Measurements from ENCODE around the gene ESR2. TPM values are rescaled to one million over a fixed set of nuclear protein-coding genes. Genes with fewer than 3 reads are reported as not detected.
"Not testable (repeated sequence)": the region's sequence is repeated elsewhere in the genome, so short reads cannot be mapped to it uniquely, and the experiment has no call there.

The ESR2 gene
- total RNA-seq, 4 donors from 2014 or later, result 1.4 to 1.6 (median 1.5) TPM

DNA sequence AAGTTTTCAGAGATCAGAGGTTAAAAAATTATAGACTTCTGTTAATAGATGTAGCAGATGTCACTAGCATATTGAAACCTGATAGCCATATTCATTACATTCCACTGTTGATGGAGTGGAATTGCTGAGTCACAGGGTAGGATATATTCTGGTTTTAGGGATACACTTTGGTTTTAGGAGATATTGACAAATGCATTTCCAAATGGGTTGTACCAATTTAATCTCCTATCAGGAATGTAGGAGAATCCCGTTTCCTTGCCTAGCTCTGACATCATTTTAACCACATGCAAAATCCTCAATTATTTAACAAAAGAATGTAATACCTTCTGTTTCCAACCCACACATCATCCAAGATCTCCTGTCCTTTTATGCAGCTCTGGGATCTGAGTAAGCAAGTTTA lies 30.7 kb upstream of the ESR2 start:
- DNase-seq (ENCODE audit: low spot score) (no peak), ATAC-seq (ENCODE audit: low FRiP score) (no peak)
- TF ChIP-seq, protein P1, sequence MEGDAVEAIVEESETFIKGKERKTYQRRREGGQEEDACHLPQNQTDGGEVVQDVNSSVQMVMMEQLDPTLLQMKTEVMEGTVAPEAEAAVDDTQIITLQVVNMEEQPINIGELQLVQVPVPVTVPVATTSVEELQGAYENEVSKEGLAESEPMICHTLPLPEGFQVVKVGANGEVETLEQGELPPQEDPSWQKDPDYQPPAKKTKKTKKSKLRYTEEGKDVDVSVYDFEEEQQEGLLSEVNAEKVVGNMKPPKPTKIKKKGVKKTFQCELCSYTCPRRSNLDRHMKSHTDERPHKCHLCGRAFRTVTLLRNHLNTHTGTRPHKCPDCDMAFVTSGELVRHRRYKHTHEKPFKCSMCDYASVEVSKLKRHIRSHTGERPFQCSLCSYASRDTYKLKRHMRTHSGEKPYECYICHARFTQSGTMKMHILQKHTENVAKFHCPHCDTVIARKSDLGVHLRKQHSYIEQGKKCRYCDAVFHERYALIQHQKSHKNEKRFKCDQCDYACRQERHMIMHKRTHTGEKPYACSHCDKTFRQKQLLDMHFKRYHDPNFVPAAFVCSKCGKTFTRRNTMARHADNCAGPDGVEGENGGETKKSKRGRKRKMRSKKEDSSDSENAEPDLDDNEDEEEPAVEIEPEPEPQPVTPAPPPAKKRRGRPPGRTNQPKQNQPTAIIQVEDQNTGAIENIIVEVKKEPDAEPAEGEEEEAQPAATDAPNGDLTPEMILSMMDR (IDR thresholded peaks at IDR 0.05), result no peak

DNA sequence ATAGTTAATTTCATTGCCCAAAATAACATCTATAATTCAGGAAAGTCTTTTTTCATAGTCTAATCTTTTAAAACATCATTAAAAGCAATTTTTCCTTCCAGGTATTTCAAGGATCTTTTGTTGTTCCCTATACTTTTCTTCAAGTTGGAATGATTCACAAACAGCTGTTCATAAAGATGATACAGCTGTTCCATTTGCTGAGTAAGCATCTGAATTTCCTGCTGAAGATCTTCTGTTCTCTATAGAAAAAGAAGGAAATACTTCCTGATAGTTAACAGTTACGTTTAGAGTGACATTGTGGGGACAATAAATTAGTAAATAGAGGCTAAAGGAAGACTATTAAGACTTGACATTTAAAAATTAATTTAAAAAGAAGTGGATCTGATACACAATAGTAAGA lies 30.3 kb upstream of the ESR2 start:
- DNase-seq (ENCODE audit: low spot score), result no peak
- TF ChIP-seq, protein P1 (IDR thresholded peaks at IDR 0.05), result no peak
- ATAC-seq (ENCODE audit: low FRiP score), result no peak

DNA sequence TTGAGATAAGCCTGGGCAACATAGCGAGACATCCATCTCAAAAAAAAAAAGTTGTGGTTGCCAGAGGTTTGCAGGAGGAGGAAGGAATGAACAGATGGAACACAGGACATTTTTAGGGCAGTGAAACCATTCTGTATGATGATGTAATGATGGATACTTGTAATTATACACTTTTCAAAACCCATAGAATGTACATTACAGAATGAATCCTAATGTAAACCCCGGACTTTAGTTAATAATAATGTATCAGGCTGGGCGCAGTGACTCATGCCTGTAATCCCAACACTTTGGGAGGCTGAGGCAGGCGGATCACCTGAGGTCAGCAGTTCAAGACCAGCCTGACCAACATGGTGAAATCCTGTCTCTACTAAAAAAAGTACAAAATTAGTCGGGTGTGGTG lies 26.2 kb upstream of the ESR2 start:
- not testable (repeated sequence) for ATAC-seq (ENCODE audit: low FRiP score); DNase-seq (ENCODE audit: low spot score)

DNA sequence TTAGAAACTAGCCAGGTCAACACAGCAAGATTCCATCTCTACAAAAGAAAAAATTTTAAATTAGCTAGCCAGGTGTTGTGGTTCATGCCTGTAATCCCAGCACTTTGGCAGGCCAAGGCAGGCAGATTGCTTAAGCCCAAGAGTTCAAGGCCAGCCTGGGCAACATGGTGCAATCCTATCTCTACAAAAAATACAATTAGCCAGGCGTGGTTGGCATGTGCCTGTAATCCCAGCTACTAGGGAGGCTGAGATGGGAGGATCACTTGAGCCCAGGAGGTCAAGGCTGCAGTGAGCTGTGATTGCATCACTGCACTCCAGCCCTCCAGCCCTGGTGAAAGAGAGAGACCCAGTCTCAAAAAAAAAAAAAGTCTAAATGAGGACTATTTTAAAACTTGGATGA lies 24.5 kb upstream of the ESR2 start:
- ATAC-seq (ENCODE audit: low FRiP score); DNase-seq (ENCODE audit: low spot score): not testable (repeated sequence)

DNA sequence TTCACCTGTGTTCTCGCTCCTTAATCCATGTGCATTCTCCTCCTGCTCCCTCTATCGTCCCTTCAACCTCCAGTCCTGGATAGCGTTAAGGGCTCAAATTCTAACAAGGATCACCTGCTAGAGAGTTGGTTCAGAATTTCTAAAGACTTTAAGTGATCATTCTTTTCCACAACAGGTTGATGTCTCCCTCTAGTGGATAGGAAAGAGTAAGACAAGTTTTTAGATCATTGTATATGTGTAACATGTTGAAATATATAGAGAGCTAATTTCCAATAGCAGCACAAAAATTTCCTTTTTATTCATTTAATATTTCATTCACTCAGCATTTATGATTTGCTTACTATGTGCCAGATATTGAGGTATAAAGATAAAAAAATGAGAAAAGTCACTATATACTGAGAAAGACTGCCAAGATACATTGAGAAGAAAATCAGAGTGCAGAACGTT lies 9.3 kb upstream of the ESR2 start:
- DNase-seq (ENCODE audit: low spot score) (no peak), ATAC-seq (ENCODE audit: low FRiP score) (no peak)
- TF ChIP-seq, protein P1 (IDR thresholded peaks at IDR 0.05), result peak in 1 of 3 donors; percentile 29

DNA sequence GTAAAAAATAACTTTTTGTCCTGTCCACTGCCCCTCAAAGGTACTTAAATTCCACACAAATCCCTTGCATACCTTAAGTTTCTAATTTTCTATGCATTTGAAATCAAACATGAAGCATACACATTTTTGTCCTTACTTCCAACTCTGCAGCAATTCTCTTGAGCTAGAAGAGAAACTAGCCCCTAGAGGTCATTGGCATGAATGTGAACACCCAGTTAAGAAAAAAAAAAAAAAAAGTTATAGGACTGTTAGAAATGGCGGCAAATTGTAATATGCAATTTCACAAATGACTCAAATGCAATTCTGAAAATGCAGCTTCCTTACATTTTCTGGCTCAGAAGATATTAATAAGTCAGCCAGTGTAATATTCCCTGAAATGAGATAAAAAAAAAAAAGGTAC lies 4.6 kb upstream of the ESR2 start:
- TF ChIP-seq, protein P1 (IDR thresholded peaks at IDR 0.05), result no peak
- ATAC-seq (ENCODE audit: low FRiP score) (no peak), DNase-seq (ENCODE audit: low spot score) (no peak)

DNA sequence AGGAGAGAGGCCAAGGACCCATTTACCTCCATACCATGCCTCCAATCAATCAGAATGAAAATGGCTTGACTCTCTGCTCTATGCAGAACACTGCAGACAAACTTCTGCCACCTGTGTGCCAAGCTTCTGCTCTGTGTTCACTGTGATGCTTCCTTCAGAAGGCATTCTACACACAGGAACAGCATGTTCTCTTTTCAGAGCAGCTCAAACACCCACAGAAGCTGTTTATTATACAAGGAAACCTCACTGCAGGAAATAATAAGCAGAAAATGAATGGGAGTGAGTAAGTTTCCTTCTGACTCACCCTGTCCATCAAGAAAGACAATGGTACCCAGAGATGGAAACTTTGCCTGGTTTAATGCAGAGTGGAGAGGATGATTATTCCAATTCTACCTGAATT lies 2.4 kb upstream of the ESR2 start:
- peak; percentile 33 for ATAC-seq (ENCODE audit: low FRiP score)
- no peak for DNase-seq (ENCODE audit: low spot score)
- TF ChIP-seq, protein P1 (IDR thresholded peaks at IDR 0.05), result no peak

DNA sequence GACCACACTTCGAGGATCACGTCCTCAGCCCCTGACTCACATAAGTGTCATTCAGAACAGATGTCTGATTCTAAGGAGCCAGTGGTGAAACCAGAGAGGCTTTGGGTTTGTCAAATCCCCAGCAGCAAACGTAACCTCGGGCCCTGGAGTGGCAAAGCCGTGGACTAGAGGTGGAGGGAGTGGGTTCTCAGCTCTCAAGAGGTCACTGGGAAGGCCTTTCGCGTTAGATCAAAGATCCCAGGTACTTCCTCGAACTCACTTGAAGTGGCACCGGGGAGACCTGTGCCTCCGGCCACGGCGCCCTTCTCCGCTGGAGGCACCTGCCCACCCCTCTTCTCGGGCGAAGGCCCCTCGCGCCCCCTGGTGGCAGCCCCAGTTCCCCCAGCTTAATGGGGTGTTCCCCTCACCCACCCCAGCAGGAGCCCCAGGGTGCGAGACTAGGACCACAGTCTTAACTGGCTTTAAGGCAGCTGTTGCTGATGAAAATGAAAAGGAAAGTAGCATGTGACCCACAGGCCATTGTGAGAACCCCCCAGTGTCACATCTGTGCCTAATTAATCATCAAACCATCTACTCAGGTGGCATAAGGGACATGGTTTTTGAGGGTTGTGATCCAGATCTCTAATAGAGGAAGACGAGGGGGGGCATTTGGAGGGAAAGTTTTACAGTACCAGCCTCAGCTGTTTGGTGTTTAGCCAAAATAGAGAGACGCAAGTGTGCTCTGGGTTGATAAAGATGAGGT lies 672 bp upstream of the ESR2 start:
- TF ChIP-seq, protein P1 (IDR thresholded peaks at IDR 0.05), result peak in 1 of 3 donors; percentile 40

More for the DNA sequence above, 672 bp upstream of the ESR2 start:
- peak; percentile 81 for ATAC-seq (ENCODE audit: low FRiP score)
- DNase-seq (ENCODE audit: low spot score), result peak; percentile 36

Measured in omental fat pad (tissue), 4 donors.